Astrocyte of the spinal cord (primary cell): ENCODE data around the gene AGO3.

Experiments
- DNase-seq: peaks from one replicate; pipeline ENCODE4 v3.0.0; 2011; ENCODE audit warnings: low read depth, low spot score
- H3K4me3 ChIP-seq: 2 replicates; pipeline ENCODE4 v1.5.1; 2011; ENCODE audit warnings: low read depth, mild to moderate bottlenecking, low read length, moderate library complexity
- CTCF ChIP-seq: IDR thresholded peaks from 2 replicates; pipeline ENCODE4 v1.5.1; 2012; ENCODE audit warnings: low read depth, mild to moderate bottlenecking, low read length, inconsistent platforms
- in situ Hi-C: cut with HindIII; loops from 2 replicates; pipeline ENCODE4 v1.10.0; 2017; ENCODE audit warnings: low sequenced_read_pairs

Gene AGO3

GRCh38 chr1:35894656-35895055 is 36.2 kb upstream of the AGO3 start:
- TF ChIP-seq CTCF, result no peak
- in situ Hi-C loops, result no loop called here
- DNase-seq, result no peak

GRCh38 chr1:35899941-35900340 is 31.0 kb upstream of the AGO3 start:
- DNase-seq, result no peak
- in situ Hi-C loops, result no loop called here
- H3K4me3 ChIP-seq, result no peak overlapping the region
- no peak for TF ChIP-seq CTCF

More at GRCh38 chr1:35894656-35895055, 36.2 kb upstream of the AGO3 start:
- H3K4me3 ChIP-seq, result no peak overlapping the region

GRCh38 chr1:35901235-35901634 is 29.7 kb upstream of the AGO3 start:
- DNase-seq, result no peak
- H3K4me3 ChIP-seq, result no peak overlapping the region
- no peak for TF ChIP-seq CTCF
- in situ Hi-C loops, result no loop called here

GRCh38 chr1:35902671-35903070 is 28.2 kb upstream of the AGO3 start:
- DNase-seq, result no peak
- in situ Hi-C loops, result no loop called here
- no peak overlapping the region for H3K4me3 ChIP-seq
- TF ChIP-seq CTCF, result no peak

- TF ChIP-seq CTCF, result no peak
- no peak for DNase-seq
- no peak overlapping the region for H3K4me3 ChIP-seq
- in situ Hi-C loops, result no loop called here
These were observed 16.2 kb upstream of the AGO3 start for GRCh38 chr1:35914717-35915116.

- no peak for DNase-seq
- no peak for TF ChIP-seq CTCF
- in situ Hi-C loops, result no loop called here
- no peak overlapping the region for H3K4me3 ChIP-seq
These were observed 15.2 kb upstream of the AGO3 start for GRCh38 chr1:35915693-35916092.

GRCh38 chr1:35923791-35924221 is 7.1 kb upstream of the AGO3 start:
- in situ Hi-C loops, result no loop called here
- no peak for TF ChIP-seq CTCF
- no peak overlapping the region for H3K4me3 ChIP-seq
- no peak for DNase-seq
